ENCODE measurements around the gene KMT5B.
A peak's percentile ranks its signal among the peaks of the same experiment; 100 is the strongest.
"Not testable (repeated sequence)": the region's sequence is repeated elsewhere in the genome, so short reads cannot be mapped to it uniquely, and the experiment has no call there.

KMT5B gene

DNA sequence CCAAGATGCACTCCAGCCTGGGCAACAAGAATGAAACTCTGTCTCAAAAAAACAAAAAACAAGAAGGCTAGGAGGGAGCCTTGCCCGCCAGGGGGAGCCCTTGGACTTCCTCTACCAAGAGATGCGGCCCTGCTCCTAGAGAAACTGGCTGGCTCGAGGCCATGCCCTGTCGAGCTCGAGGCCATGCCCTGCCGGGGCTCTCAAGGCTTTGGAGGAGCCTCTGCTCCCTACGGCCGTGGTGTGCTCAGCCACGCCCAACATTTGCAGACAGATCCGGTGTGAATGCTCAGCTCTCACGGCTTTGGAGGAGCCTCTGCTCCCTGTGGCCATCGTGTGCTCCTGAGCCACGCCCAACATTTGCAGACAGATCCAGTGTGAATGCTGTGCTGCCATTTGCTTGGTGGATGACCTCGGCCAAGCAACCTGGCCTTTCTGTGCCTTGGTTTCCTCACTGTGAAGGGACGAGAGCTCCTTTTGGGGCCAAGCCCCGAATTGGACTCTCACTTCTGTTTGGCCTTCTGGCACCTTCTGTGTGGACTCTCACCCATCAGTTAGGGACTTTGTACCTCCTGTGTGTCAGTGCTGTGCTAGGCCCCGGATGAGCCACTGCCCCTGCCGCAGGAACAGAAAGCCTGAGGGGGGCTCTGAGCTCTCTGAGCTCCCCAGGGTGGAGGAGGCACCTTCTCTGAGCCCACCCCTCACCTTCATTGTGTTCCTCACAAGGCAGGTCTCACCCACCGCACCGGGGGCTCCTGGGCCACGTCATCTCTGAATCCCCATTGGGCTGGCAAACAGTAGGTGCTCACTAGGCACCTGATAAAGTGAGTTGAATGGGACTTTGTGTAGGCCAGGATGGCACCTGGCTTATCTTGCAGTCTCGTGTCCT lies 44.6 kb upstream of the KMT5B start:
- TF ChIP-seq, protein P1, sequence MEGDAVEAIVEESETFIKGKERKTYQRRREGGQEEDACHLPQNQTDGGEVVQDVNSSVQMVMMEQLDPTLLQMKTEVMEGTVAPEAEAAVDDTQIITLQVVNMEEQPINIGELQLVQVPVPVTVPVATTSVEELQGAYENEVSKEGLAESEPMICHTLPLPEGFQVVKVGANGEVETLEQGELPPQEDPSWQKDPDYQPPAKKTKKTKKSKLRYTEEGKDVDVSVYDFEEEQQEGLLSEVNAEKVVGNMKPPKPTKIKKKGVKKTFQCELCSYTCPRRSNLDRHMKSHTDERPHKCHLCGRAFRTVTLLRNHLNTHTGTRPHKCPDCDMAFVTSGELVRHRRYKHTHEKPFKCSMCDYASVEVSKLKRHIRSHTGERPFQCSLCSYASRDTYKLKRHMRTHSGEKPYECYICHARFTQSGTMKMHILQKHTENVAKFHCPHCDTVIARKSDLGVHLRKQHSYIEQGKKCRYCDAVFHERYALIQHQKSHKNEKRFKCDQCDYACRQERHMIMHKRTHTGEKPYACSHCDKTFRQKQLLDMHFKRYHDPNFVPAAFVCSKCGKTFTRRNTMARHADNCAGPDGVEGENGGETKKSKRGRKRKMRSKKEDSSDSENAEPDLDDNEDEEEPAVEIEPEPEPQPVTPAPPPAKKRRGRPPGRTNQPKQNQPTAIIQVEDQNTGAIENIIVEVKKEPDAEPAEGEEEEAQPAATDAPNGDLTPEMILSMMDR (IDR thresholded peaks at IDR 0.05) = peak; percentile 93
- no peak for TF ChIP-seq ZFX (IDR thresholded peaks at IDR 0.05; ENCODE audit: borderline replicate concordance)
- H3K27ac ChIP-seq = no peak overlapping the region

DNA sequence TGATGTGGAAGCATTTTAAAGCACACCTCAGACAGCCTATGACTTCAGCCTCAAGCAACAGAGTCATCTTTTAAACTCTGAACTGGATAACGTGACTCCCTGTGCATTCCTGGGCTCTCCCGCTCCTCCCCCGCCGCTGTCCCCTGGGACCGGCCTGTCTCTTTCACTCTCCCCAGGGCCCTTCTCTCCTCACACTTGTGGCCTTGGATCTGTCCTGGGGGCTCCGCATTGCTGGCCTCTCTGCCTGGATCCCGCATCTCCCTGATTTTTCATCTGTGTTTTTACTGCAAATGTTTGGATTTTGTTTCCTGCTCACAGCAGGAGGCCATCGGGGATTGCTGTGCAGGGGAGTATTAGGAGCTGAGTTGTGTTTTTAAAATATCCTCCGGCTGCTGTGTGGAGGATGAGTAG lies 43.2 kb upstream of the KMT5B start:
- H3K27ac ChIP-seq = no peak overlapping the region
- no peak for TF ChIP-seq ZFX (IDR thresholded peaks at IDR 0.05; ENCODE audit: borderline replicate concordance)
- TF ChIP-seq, protein P1 (IDR thresholded peaks at IDR 0.05) = no peak

DNA sequence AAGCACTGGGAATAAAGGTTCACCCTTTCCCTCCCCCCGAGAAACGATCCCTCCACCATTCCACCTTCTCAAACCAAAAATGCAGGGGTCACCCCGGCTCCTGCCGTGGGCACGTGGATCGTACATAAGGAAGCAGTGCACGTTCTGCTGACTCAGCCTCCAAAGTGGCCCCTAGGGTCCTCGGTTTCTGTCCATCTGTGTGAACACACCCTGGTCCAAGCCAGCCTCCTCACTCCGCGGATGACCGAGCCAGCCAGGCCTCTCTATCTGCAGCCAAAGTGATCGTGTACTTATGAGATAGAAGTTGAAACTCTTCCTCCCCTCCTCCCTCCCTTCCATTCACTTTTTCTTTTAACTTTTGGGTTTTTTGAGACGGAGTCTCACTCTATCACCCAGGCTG lies 42.4 kb upstream of the KMT5B start:
- TF ChIP-seq, protein P1 (IDR thresholded peaks at IDR 0.05) = no peak
- TF ChIP-seq ZFX (IDR thresholded peaks at IDR 0.05; ENCODE audit: borderline replicate concordance) = no peak
- no peak overlapping the region for H3K27ac ChIP-seq

DNA sequence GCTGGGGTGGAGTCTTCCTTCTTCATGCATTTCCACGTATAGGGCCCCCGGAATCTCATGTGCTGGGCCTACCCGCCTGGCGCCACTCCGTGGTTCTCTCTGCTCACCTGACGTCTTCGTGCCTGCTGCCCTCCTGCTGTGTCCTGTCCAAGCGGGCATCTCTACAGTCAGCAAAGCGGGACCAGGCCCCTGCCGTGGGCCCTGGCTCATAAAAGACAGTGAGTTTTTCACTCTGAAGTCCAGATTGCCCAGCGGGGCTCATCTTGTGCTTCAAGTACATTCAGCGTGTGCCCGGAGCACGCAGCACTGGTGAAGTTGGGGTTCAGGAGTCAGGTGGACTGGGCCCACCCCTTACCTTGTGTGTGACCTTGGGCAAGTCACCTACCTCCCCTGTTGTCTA lies 41.3 kb upstream of the KMT5B start:
- H3K27ac ChIP-seq = no peak overlapping the region
- TF ChIP-seq, protein P1 (IDR thresholded peaks at IDR 0.05) = no peak
- TF ChIP-seq ZFX (IDR thresholded peaks at IDR 0.05; ENCODE audit: borderline replicate concordance) = no peak

DNA sequence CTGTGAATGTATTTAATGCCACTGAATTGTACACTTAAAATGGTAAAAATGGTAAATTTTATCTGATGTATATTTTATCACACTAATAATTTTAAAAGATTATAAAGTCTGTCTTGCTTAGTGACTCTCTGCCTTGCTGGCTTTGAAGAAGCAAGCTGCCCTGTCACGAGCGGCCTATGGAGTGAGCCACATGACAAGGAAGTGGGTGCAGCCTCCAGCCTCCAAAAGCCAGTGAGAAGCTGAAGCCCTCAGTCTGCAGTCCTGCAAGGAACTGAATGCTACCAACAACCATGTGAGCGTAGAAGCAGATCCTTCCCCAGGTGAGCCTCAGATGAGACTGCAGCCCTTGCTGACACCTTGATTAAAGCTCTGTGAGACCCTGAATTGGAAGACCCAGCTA lies 38.7 kb upstream of the KMT5B start:
- no peak overlapping the region for H3K27ac ChIP-seq
- TF ChIP-seq, protein P1 (IDR thresholded peaks at IDR 0.05) = no peak

DNA sequence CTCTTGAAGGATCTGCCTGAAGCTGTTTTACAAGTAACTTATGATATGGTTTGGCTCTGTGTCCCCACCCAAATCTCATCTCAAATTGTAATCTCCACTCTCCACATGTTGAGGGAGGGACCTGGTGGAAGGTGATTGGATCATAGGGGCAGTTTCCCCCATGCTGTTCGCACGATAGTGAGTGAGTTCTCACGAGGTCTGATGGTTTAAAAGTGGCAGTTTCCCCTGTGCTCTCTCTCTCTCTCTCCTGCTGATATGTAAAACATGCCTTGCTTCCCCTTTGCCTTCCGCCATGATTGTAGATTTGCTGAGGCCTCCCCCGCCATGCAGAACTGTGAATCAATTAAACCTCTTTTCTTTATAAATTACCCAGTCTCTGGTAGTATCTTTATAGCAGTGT lies 31.8 kb upstream of the KMT5B start:
- not testable (repeated sequence) for H3K27ac ChIP-seq

DNA sequence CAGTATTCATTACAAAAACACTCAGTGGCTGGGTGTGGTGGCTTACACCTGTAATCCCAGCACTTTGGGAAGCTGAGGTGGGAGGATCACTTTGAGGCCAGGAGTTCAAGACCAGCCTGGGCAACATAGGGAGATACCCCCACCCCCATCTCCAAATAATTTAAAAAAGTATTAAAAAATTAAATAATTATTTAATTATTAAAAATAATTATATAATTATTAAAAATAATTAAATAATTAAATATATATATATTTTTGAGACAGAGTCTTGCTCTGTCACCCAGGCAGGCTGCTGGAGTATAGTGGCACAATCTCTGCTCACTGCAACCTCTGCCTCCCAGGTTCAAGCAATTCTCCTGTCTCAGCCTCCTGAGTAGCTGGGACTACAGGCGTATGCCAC lies 30.8 kb upstream of the KMT5B start:
- not testable (repeated sequence) for H3K27ac ChIP-seq

DNA sequence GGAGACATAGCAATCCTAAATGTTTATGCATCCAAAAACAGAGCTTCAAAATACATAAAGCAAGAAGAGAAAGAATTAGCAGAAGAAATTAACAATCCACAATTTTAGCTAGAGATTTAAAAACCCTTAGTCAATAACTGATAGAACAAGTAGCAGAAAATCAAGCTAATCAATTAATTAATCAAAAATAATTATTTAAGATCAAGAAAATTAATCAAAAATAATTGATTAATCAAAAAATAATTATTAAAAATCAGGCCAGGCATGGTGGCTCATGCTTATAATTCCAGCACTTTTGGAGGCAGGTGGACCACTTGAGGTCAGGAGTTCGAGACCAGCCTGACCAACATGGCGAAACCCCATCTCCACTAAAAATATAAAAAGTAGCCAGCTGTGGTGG lies 29.5 kb upstream of the KMT5B start:
- H3K27ac ChIP-seq = no peak overlapping the region
- no peak for TF ChIP-seq ZFX (IDR thresholded peaks at IDR 0.05; ENCODE audit: borderline replicate concordance)
- TF ChIP-seq, protein P1 (IDR thresholded peaks at IDR 0.05) = no peak

Data from 22Rv1 (cell line).